HCT116 (cell line): ENCODE results near the gene TRIM39.

ENCODE experiments used
- EZH2phosphoT487 ChIP-seq: fragments of 200-600 bp; IDR thresholded peaks from 2 replicates; pipeline ENCODE4 v1.6.1; 2018; ENCODE audit warnings: antibody characterized with exemption, borderline replicate concordance
- POLR2A ChIP-seq: IDR thresholded peaks from 2 replicates; pipeline ENCODE4 v1.7.0; 2011; ENCODE audit warnings: borderline replicate concordance; ENCODE audit not compliant: insufficient read depth, insufficient read length; ENCODE audit errors: extremely low read depth
- RAD21 ChIP-seq: IDR thresholded peaks from 2 replicates; pipeline ENCODE4 v1.6.1; 2012; ENCODE audit warnings: low read depth, mild to moderate bottlenecking
- TF ChIP-seq, protein P1 (sequence below), 3 experiments: fragments of 200-600 bp in 1 of 3; sonication (generic) in 1 of 3; IDR thresholded peaks in 2 of 3; conservative IDR thresholded peaks in 1 of 3; 2 replicates each; pipeline ENCODE4 v1.5.1; 2012 to 2017; ENCODE audit warnings: low read depth in 2 of 3, low read length in 2 of 3, antibody characterized with exemption in 1 of 3, borderline replicate concordance in 1 of 3, control low read depth in 1 of 3, mild to moderate bottlenecking in 1 of 3, mixed read lengths in 1 of 3, mixed run types in 1 of 3, moderate library complexity in 1 of 3; ENCODE audit not compliant: insufficient read depth in 1 of 3
- TF ChIP-seq, protein P2 (sequence below): IDR thresholded peaks from 2 replicates; pipeline ENCODE4 v1.6.1; 2012; ENCODE audit warnings: low read depth

DNA sequence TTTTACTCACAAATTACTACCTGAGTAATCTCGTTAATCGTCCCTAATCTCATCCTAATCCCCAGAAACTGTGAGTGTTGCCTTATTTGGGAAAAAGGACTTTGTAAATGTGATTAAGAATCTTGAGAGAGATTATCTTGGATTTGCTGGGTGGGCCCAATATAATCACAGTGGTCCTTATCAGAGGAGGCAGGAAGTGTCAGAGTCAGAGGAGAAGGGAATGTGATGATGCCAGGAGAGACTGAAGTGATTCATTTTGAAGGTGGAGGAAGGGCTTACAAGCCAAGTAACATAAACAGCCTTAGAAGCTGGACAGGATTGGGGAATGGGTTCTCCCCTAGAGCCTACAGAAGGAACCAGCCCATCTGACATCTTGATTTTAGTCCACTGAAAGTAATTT, 34.9 kb downstream of the TRIM39 start:
- TF ChIP-seq, protein P1, sequence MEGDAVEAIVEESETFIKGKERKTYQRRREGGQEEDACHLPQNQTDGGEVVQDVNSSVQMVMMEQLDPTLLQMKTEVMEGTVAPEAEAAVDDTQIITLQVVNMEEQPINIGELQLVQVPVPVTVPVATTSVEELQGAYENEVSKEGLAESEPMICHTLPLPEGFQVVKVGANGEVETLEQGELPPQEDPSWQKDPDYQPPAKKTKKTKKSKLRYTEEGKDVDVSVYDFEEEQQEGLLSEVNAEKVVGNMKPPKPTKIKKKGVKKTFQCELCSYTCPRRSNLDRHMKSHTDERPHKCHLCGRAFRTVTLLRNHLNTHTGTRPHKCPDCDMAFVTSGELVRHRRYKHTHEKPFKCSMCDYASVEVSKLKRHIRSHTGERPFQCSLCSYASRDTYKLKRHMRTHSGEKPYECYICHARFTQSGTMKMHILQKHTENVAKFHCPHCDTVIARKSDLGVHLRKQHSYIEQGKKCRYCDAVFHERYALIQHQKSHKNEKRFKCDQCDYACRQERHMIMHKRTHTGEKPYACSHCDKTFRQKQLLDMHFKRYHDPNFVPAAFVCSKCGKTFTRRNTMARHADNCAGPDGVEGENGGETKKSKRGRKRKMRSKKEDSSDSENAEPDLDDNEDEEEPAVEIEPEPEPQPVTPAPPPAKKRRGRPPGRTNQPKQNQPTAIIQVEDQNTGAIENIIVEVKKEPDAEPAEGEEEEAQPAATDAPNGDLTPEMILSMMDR (IDR thresholded peaks at IDR 0.05 in 2 of 3, conservative IDR thresholded peaks at IDR 0.05 in 1 of 3; ENCODE audit: borderline replicate concordance in 1 of 3, insufficient read depth in 1 of 3, low read depth in 2 of 3, low read length in 2 of 3) = no peak
- TF ChIP-seq RAD21 (no peak), EZH2phosphoT487 (no peak), POLR2A (no peak)
- TF ChIP-seq, protein P2, sequence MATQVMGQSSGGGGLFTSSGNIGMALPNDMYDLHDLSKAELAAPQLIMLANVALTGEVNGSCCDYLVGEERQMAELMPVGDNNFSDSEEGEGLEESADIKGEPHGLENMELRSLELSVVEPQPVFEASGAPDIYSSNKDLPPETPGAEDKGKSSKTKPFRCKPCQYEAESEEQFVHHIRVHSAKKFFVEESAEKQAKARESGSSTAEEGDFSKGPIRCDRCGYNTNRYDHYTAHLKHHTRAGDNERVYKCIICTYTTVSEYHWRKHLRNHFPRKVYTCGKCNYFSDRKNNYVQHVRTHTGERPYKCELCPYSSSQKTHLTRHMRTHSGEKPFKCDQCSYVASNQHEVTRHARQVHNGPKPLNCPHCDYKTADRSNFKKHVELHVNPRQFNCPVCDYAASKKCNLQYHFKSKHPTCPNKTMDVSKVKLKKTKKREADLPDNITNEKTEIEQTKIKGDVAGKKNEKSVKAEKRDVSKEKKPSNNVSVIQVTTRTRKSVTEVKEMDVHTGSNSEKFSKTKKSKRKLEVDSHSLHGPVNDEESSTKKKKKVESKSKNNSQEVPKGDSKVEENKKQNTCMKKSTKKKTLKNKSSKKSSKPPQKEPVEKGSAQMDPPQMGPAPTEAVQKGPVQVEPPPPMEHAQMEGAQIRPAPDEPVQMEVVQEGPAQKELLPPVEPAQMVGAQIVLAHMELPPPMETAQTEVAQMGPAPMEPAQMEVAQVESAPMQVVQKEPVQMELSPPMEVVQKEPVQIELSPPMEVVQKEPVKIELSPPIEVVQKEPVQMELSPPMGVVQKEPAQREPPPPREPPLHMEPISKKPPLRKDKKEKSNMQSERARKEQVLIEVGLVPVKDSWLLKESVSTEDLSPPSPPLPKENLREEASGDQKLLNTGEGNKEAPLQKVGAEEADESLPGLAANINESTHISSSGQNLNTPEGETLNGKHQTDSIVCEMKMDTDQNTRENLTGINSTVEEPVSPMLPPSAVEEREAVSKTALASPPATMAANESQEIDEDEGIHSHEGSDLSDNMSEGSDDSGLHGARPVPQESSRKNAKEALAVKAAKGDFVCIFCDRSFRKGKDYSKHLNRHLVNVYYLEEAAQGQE = no peak
